Measurements from ENCODE around the gene TM2D3.

DNA sequence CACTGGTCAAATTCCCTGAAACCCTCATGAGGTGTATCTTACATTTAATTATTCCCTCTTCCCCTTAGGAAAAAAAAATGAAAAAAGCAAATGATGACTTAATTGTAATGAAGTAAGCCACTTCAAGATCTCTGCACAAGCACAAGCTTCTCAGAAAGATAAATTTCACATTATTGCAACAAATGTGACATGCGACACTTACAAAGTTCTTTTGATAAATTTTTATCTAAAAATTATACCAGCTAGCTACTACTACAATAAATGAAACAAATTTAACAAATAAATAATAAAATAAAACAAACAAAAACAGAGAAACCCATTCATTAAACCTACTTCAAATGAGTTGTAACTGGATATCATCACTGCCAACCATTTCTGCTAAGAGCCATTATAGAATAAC lies 10.0 kb upstream of the TM2D3 start:
- TF ChIP-seq, protein P1, sequence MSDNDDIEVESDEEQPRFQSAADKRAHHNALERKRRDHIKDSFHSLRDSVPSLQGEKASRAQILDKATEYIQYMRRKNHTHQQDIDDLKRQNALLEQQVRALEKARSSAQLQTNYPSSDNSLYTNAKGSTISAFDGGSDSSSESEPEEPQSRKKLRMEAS (IDR thresholded peaks at IDR 0.05; ENCODE audit: insufficient read depth, insufficient read length): no peak
- TF ChIP-seq, protein P2, sequence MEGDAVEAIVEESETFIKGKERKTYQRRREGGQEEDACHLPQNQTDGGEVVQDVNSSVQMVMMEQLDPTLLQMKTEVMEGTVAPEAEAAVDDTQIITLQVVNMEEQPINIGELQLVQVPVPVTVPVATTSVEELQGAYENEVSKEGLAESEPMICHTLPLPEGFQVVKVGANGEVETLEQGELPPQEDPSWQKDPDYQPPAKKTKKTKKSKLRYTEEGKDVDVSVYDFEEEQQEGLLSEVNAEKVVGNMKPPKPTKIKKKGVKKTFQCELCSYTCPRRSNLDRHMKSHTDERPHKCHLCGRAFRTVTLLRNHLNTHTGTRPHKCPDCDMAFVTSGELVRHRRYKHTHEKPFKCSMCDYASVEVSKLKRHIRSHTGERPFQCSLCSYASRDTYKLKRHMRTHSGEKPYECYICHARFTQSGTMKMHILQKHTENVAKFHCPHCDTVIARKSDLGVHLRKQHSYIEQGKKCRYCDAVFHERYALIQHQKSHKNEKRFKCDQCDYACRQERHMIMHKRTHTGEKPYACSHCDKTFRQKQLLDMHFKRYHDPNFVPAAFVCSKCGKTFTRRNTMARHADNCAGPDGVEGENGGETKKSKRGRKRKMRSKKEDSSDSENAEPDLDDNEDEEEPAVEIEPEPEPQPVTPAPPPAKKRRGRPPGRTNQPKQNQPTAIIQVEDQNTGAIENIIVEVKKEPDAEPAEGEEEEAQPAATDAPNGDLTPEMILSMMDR (IDR thresholded peaks at IDR 0.05; ENCODE audit: extremely low read depth in 1 of 2, insufficient read depth in 1 of 2, low read depth in 1 of 2, low read length in 2 of 2): no peak
